WTC11 (cell line): Measurements from ENCODE around the gene GATA1.

Experiments used
- CTCF ChIP-seq: fragments of 200-600 bp; IDR thresholded peaks from 2 replicates; pipeline ENCODE4 v1.8.0; 2022; ENCODE audit warnings: antibody characterized with exemption
- NR1H2 ChIP-seq: sonication (generic); formaldehyde crosslinking; IDR thresholded peaks from 2 replicates; pipeline ENCODE4 v1.9.0; 2021; ENCODE audit warnings: mild to moderate bottlenecking, moderate library complexity, missing genetic modification reagents
- RELA ChIP-seq: sonication (generic); formaldehyde crosslinking; IDR thresholded peaks from 2 replicates; pipeline ENCODE4 v1.8.1; 2022; ENCODE audit warnings: missing genetic modification reagents, mild to moderate bottlenecking, borderline replicate concordance
- USF1 ChIP-seq: sonication (generic); formaldehyde crosslinking; IDR thresholded peaks from 2 replicates; pipeline ENCODE4 v1.8.0; 2022; ENCODE audit warnings: mild to moderate bottlenecking, missing genetic modification reagents
- ZNF317 ChIP-seq: sonication (generic); formaldehyde crosslinking; IDR thresholded peaks from 2 replicates; pipeline ENCODE4 v1.8.1; 2023; ENCODE audit warnings: low read depth, mild to moderate bottlenecking, moderate library complexity, missing genetic modification reagents, borderline replicate concordance
- TF ChIP-seq, protein P1 (sequence below): sonication (generic); formaldehyde crosslinking; IDR thresholded peaks from 2 replicates; pipeline ENCODE4 v1.8.1; 2022; ENCODE audit warnings: low read depth, missing genetic modification reagents, borderline replicate concordance

GRCh38 chrX:48787505-48788443 is 1.4 kb downstream of the GATA1 start:
- TF ChIP-seq NR1H2 (CRISPR knock-in tag): no peak
- TF ChIP-seq, protein P1, sequence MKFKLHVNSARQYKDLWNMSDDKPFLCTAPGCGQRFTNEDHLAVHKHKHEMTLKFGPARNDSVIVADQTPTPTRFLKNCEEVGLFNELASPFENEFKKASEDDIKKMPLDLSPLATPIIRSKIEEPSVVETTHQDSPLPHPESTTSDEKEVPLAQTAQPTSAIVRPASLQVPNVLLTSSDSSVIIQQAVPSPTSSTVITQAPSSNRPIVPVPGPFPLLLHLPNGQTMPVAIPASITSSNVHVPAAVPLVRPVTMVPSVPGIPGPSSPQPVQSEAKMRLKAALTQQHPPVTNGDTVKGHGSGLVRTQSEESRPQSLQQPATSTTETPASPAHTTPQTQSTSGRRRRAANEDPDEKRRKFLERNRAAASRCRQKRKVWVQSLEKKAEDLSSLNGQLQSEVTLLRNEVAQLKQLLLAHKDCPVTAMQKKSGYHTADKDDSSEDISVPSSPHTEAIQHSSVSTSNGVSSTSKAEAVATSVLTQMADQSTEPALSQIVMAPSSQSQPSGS: no peak
- no peak for TF ChIP-seq ZNF317
- no peak for TF ChIP-seq CTCF
- TF ChIP-seq RELA (CRISPR knock-in tag): no peak
- TF ChIP-seq USF1: no peak
